HG03139 (cell line): Measurements from ENCODE around the gene UXS1.

Source experiments
- ATAC-seq: cut with Tn5 transposase; IDR thresholded peaks from one replicate; pipeline ENCODE4 v1.9.1; 2021; ENCODE audit not compliant: unreplicated experiment

Gene UXS1

GRCh38 chr2:106189764-106190468, 4.2 kb downstream of the UXS1 start:
- ATAC-seq: no peak

DNA sequence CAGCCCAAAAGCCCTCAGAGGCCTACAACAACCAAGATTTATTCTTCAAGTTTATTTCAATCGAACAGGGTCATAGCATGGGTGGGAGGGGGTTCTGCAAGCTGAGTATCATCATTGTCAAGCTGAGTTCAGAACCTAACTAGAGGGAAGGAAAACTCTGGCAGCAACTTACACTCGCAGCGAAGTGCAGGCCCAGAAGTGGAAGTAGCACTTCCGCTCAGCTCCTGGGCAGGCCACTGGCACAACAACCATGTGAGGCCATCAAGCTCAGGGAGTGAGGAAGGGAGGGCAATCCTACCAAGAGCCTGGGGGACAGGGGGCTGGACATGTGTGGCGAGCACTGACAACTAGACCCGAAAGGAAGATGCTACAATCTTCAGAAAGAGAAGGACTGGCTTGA, 4.8 kb downstream of the UXS1 start:
- no peak for ATAC-seq

GRCh38 chr2:106187273-106187891, 6.7 kb downstream of the UXS1 start:
- no peak for ATAC-seq

DNA sequence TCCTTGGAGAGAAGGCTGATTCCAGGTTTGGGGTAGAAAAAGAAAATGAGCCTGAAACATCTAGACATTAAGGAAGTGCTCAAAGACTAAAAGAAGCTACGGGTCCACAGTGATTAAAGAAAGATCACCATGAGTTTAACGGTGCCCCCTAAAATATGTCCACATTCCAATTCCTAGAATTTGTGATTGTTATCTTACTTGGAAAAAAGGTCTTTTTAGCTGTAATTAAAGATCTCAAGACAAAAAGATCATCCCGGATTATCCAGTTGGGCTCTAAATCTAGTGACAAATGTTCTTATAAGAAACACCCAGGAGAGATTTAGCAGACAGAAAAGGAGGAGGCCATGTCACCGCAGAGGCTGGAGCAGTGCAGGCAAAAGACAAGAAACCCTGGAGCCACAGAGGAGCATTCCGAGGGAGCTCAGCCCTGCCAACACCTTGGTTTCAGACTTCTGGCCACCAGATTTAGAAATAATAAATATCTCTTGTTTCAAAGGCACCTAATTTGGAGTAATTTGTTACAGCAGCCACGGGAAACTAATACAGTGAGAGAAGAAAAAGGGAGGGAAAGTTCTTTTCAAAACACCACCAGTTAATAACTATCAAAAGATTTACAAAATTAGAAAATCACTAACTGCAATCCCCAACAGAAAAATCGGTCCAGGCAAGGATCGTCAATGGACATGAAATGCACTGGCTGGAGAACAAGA, 8.5 kb downstream of the UXS1 start:
- ATAC-seq: no peak

DNA sequence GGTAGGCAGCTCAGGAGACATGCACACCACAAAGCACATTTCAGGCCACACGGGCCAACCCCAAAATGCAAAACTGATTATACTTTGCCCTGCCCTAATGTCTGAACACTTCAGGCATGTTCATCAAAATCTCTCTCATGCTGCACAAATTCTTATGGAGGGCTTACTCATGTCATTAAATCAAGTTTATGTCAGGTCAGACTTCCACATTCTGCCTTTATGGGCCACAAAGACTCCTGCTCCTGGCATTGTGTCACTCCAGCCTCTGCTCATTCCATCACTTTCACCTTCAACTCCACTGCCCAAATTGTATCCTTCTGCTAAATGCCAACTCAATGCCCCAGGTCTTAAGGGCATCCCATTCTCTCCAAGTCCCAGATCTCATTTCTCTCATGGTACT, 9.2 kb downstream of the UXS1 start:
- no peak for ATAC-seq

- no peak for ATAC-seq
Measured at GRCh38 chr2:106184394-106184793, 9.7 kb downstream of the UXS1 start.

GRCh38 chr2:106183101-106183696, 10.9 kb downstream of the UXS1 start:
- no peak for ATAC-seq

- no peak for ATAC-seq
Measured at GRCh38 chr2:106181064-106181463, 13.0 kb downstream of the UXS1 start.

- no peak for ATAC-seq
Measured at GRCh38 chr2:106180602-106181001, 13.5 kb downstream of the UXS1 start.

GRCh38 chr2:106178716-106179115, 15.4 kb downstream of the UXS1 start:
- ATAC-seq: no peak

DNA sequence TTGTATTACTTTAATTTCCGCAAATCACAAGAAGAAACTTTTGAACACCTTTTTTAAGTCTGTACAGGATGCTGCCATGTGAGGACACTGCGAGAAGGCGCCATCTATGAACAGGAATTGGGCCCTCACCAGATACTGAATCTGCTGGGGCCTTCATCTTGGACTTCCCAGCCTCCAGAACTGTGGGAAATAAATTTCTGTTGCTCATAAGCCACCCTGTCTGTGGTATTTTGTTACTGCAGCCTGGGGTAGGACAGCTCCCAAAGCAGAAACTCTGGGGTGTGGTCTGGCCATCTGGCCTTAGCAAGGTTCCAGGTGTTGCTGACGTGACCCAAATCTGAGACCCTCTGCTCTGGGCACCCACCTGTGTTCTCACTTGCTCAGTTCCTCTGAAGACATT, 16.5 kb downstream of the UXS1 start:
- ATAC-seq: no peak

- ATAC-seq: no peak
Measured at GRCh38 chr2:106176446-106177099, 17.5 kb downstream of the UXS1 start.

DNA sequence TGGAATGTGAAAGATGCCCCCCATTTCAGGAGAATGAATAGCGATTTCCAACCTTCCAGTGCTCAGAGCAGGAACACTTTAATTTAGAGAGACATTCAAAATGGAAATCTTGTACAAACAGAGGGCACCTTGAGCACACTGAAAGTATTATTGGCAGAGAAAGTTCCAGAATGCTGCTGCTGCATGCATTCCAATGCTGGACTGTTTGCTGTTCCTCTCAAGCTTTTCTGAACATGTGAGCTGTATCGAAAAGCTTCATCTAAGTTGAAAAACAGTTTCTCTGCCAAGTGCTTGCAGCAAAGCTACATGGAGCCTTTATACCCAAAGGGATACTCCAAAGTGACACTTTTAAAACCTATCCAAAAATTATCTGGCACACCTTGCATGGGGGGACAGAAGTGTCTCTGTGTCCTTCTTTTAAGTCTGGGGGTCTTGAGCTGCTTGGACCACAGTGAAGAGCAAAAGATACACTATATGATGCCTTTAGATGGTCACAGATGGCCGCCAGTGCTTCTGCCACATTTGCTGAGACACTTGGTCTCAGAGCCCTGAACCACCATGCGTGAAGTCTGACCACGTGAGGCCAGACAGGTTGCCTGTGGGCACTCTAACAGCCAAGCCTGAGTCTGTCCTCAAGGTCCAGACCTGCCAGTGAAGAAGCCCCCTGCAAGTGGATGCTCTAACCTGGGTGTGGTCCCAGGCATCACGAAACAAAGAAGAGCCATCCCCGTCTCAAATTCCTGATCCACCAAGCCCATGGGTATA, 18.8 kb downstream of the UXS1 start:
- ATAC-seq: no peak

- no peak for ATAC-seq
Measured at GRCh38 chr2:106174056-106174455, 20.0 kb downstream of the UXS1 start.

GRCh38 chr2:106172649-106173048, 21.5 kb downstream of the UXS1 start:
- no peak for ATAC-seq

DNA sequence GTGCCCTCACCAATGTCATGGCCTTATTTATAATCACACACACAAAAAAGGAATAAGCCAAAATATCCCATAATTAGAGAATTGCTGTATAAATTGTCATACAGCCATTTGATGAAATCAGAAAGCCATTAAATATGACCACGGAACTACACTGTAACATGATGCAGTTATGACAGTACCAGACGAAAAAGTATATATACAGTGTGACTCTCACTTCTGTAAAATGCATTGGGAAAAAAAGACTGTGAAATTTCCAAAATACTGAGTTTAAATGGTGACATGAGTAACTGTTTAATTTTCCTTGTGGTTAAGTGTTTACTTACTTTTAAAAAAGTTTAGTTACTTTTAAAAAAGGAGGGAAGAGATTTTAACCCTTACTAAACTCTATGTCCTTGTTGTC, 25.4 kb downstream of the UXS1 start:
- ATAC-seq: no peak

GRCh38 chr2:106167067-106167466, 27.0 kb downstream of the UXS1 start:
- no peak for ATAC-seq

- no peak for ATAC-seq
Measured at GRCh38 chr2:106165561-106165960, 28.5 kb downstream of the UXS1 start.

- no peak for ATAC-seq
Measured at GRCh38 chr2:106165029-106165428, 29.1 kb downstream of the UXS1 start.

DNA sequence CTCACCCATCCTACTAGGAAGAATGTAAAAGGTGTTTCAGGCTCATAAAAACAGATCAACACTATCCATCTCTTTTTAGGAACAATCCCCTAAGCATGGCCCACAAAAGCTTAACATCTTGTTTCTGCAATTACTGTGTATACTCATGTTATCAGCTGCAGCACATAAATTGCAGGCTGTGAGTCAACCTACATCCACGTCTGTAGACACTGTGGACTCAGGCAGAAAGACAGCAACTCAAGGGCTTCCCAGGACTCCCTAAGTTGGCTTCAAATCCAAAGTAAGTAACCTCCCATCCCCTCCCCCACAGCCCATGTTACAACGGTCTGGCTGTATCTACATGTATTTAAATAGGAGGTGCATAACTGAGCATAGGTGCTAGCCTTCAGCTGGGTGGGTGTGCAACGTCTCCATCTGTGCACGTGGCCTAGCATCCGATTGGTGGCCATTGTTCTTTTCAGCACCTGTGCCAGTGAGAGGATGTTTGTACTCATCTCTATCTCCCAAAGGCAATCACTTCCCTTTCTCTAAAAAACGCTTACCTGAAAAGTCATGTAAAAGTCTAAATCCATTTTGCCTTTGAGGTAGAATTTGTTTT, 30.1 kb downstream of the UXS1 start:
- ATAC-seq: no peak
